ENCODE measurements around the gene FOXN3.

The FOXN3 gene

DNA sequence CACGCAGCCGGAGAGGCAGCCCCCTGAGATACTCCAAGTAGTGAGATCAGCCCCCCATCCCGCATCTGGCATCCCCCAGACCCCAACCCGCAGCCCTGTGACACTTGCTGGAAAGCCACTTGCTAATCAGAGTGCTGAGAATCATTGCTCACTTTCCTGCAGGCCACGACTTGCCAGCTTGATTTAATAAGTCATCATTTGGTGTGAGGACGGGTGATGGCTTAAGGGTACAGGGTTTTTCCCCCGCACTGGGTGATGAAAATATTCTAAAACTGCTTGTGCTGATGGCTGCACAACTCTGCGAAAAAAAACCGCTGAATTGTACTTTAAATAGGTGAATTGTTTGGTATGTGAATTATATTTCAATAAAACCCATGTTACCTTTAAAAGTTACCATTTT, 171.2 kb downstream of the FOXN3 start:
- DNase-seq, result no peak

GRCh38 chr14:89244720-89245119, 172.3 kb downstream of the FOXN3 start:
- no peak for DNase-seq

DNA sequence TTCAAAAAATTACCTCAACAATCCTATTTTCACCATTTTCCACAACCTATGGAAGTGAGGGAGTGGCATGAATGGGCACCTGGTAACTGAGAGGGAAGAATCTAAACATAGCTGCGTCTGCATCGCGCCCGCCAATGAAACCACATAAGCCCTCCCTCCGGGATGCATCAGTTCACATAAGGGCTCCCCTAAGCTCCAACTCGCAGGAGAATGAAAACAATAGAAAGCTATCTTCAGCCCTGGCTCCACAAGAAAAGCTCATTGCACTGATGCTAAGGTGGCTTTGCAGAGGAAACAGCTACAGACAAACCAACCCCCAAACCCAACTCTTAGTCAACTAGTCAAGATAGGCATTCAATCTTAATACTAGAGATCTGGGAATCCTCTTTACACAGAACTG, 173.3 kb downstream of the FOXN3 start:
- DNase-seq, result no peak

DNA sequence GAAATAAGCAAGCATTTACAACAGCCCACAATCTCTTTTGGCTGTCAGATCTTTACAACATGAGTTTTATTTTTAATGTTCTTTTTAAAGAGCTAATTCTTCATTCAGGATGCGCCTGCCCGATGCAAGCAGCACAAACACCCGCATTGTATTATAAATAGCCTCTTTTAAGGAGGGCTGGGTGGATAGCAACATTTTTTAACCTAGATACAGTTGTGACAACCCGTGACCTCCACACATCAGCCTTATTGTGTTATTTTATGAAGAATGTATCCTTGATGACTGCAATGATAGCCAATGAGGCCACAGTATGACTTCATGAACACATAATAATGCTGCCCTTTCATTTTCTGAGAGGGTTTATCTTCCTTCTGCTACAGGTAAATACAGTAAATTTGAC, 173.7 kb downstream of the FOXN3 start:
- DNase-seq, result no peak

- no peak for DNase-seq
Observed at GRCh38 chr14:89242652-89243279, 174.3 kb downstream of the FOXN3 start.

DNA sequence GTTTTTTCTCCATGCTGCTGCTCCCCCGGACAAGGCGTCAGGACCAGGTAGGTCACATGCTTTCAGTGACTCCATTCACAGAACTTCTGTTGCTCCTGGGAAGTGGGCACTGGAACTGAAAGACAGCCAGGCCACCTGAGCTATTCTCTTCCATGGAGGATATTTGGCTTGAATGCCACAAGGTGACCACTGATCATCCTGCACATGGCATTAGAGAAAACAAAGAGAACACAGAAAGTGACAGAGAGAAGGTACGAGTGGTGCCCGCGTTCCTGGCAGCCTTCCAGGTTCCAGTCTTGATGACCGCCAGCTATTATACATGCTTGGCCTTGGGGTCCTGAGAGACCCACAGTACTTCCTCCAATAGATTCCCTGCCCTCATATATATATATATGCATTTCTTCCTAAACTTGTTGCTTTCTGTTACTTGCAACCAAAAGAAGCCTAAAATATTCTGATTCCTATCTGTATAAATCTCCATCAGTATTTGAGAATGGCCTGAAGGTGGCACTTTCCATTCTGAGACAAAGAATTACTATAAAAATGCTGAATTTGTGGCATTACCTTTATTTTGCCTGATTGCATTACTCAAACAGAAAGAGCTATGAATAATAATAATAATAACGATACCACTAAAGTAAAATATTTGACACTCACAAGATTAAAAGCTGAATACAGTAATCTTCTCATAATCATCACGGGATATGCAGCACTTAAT, 174.9 kb downstream of the FOXN3 start:
- DNase-seq, result no peak

- no peak for DNase-seq
Observed at GRCh38 chr14:89241257-89241656, 175.8 kb downstream of the FOXN3 start.

DNA sequence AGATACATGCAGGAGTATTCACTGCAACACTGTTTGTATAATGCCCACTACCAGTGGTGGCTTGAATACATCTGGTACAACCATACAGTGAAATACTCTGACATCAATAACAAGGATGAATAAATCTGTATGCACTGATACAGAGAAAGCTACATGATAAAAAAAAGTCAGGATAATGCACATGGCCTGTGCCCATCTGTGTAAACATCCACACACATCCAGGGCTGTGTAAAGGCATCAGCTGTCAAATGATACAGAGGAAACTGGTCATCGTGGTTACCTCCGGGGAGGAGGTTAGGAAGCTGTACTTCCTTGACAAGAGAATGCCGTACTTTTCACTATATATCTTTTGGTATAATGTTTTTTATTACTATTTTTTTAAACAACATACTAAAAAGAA, 176.6 kb downstream of the FOXN3 start:
- no peak for DNase-seq

GRCh38 chr14:89239023-89239422, 178.0 kb downstream of the FOXN3 start:
- no peak for DNase-seq

DNA sequence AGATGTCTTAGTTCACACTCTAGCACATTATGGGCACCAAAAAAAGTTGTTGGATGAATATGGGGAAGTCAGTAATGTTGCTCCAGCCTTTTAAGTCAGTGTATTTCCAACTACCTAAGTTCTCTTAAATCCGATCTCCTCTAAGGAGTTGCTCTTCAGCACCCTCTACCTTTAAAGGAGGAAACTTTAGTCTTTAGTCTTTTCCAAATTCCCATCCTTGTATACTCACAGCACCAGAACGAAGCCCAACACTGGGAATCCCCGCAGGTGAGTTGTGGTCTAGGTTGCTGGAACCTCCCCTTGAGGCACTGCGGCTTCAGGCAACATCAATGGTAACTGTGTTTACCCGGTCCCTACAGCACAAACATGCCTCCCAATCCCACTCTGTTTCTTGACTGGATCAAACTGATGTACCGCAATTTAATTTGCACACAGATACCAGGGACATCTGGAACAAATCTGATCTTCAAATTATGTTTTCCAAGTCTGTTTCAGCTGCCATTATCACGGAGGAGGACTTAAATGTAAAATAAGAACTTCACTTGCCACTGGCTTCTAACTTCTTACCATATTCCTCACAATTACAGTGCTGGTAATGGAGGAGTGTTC, 179.0 kb downstream of the FOXN3 start:
- no peak for DNase-seq

DNA sequence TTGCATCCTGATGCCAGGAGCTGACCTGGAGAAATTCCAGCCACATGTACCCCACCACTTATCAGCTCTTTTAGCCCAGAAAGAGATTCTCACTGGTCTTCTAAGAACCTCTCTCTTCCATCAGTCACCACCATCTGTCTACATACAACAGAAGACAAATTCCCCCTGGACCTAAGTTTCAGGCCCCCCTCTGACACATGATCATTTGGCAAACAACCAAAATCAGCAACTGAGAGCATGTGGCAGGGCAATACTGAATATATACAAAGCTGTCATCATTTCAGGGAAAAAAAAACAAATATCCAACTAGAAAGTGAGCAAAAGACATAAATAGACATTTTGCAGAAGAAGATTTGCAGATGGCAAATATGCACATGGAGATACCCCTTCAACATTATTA, 180.2 kb downstream of the FOXN3 start:
- DNase-seq, result no peak

GRCh38 chr14:89233184-89233583, 183.8 kb downstream of the FOXN3 start:
- no peak for DNase-seq

- DNase-seq, result no peak
Observed at GRCh38 chr14:89232265-89233070, 184.6 kb downstream of the FOXN3 start.

- no peak for DNase-seq
Observed at GRCh38 chr14:89231426-89232113, 185.5 kb downstream of the FOXN3 start.

- DNase-seq, result no peak
Observed at GRCh38 chr14:89228921-89229639, 188.0 kb downstream of the FOXN3 start.

DNA sequence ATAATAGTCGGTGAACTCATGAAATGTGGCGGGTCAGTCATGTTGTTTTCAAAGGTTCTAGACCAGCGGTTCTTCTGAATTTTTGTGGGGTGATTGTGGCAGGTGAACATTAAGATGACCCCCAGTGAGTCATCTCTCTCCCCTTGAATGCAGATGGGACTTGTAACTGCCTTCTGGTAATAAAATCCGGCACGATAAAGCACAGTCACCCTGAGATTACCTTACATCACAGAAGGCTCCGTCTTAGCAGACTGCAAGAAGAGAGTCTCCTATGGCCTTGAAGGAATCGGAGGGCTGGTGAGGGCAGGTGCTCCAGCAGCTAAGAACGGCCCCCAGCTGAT, 189.6 kb downstream of the FOXN3 start:
- no peak for DNase-seq

GRCh38 chr14:89226801-89227495, 190.1 kb downstream of the FOXN3 start:
- no peak for DNase-seq

- no peak for DNase-seq
Observed at GRCh38 chr14:89225607-89226006, 191.4 kb downstream of the FOXN3 start.

DNA sequence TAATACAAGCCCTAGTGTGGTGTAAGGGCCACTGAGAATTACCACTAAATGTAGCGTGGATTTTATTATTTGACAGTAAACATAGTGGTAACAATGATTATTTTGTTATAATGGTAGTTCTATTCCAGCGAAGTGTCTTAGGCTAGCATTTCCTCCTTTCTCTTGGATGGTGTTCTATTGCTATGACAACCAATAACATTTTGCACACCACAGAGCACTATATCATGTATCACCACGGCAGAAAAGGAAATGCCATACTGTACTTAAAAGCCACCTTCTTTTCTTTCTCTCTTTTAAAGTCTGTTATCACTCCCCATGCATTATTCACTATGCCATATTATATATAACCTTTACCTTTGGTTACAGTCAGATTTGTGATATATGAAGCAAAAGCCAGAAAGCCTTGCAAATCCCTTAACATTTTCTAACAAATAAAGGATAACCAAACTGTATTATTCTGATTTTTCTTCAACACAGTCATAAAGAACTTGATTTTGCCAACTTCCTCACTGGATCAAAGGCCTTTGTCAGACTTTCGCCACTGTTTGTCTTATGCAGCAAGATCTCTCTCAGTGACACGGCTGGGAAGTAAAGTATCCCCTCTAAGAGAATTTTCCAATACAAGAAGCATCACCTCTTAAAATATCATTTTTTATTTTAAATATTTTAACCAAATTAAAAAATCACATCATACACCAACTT, 195.8 kb downstream of the FOXN3 start:
- DNase-seq, result no peak

DNA sequence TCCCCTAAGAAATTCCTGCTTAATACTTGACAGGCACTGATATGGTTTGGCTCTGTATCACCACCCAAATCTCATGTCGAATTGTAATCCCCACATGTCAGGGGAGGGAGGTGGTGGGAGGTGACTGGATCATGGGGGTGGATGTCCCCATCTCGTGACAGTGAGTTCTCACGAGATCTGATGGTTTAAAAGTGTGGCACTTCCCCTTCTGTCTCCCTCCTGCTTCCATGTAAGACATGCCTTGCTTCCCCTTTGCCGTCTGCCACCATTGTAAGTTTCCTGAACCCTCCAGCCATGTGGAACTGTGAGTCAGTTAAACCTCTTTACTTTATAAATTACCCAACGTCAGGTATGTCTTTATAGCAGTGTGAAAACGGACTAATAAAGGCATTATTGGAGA, 198.0 kb downstream of the FOXN3 start:
- no peak for DNase-seq

- DNase-seq, result no peak
Observed at GRCh38 chr14:89217891-89218290, 199.1 kb downstream of the FOXN3 start.
